ENCODE measurements around the gene LRRC66. TPM values are rescaled to one million over a fixed set of nuclear protein-coding genes. Genes with fewer than 3 reads are reported as not detected.

The LRRC66 gene
- total and polyA plus RNA-seq, 2 of the 8 experiments (the other 6 are each of a cell fraction or from before 2014, with no cell fraction given), result 0.05 to 0.11 TPM

Small RNA genes lying within 50 kb of the gene (small RNA-seq; reads per million reads assigned to genes)
- gene AC104784.1 (ENCODE audit: insufficient read depth), result not detected

Other genes with a start within 250 kb of the LRRC66 start
- 55.9 and 57.3 TPM in 2 replicates for gene DCUN1D4, start 177.2 kb downstream of the LRRC66 start, total RNA-seq (2021; fragmentation: NEBNext Ultra II Directional; extraction: Animal tissue kit (Norgen Biotek cat#: 25700))
- 19.2 and 22.9 TPM in 2 replicates for gene DCUN1D4, start 177.2 kb downstream of the LRRC66 start, polyA plus RNA-seq (2011; rRNA removed)
- gene SGCB, start 17.9 kb upstream of the LRRC66 start, total RNA-seq (2021; fragmentation: NEBNext Ultra II Directional; extraction: Animal tissue kit (Norgen Biotek cat#: 25700)), result 25.7 and 32.2 TPM in 2 replicates
- gene SGCB, start 17.9 kb upstream of the LRRC66 start, polyA plus RNA-seq (2011; rRNA removed), result 5.3 and 6.8 TPM in 2 replicates
- 2.0 and 2.4 TPM in 2 replicates for gene SPATA18, start 30.9 kb upstream of the LRRC66 start, total RNA-seq (2021; fragmentation: NEBNext Ultra II Directional; extraction: Animal tissue kit (Norgen Biotek cat#: 25700))
- gene SPATA18, start 30.9 kb upstream of the LRRC66 start, polyA plus RNA-seq (2011; rRNA removed), result 1.4 and 1.5 TPM in 2 replicates